Measurements from ENCODE around the gene NEBL.

- TF ChIP-seq, protein P1, sequence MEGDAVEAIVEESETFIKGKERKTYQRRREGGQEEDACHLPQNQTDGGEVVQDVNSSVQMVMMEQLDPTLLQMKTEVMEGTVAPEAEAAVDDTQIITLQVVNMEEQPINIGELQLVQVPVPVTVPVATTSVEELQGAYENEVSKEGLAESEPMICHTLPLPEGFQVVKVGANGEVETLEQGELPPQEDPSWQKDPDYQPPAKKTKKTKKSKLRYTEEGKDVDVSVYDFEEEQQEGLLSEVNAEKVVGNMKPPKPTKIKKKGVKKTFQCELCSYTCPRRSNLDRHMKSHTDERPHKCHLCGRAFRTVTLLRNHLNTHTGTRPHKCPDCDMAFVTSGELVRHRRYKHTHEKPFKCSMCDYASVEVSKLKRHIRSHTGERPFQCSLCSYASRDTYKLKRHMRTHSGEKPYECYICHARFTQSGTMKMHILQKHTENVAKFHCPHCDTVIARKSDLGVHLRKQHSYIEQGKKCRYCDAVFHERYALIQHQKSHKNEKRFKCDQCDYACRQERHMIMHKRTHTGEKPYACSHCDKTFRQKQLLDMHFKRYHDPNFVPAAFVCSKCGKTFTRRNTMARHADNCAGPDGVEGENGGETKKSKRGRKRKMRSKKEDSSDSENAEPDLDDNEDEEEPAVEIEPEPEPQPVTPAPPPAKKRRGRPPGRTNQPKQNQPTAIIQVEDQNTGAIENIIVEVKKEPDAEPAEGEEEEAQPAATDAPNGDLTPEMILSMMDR (tag by site-specific recombination; IDR thresholded peaks at IDR 0.05) = no peak
- TF ChIP-seq ZNF660 (tag by site-specific recombination; IDR thresholded peaks at IDR 0.05) (no peak), YY1 (tag by site-specific recombination; IDR thresholded peaks at IDR 0.05) (no peak), ZNF248 (tag by site-specific recombination; IDR thresholded peaks at IDR 0.05) (no peak), ZNF274 (IDR thresholded peaks at IDR 0.05; ENCODE audit: low read length) (no peak), ZNF274 (tag by site-specific recombination; IDR thresholded peaks at IDR 0.05; ENCODE audit: borderline replicate concordance) (no peak)
Measured at GRCh38 chr10:20811131-20811530, 86.0 kb downstream of the NEBL start.

Measured in HEK293 (cell line).